Nucleus accumbens (tissue), 56 donors: Measurements from ENCODE around the gene LAD1.

ENCODE experiments used
- DNase-seq, 56 donors: peaks; one replicate each; lab custom pipeline; 2025; lab: John Stamatoyannopoulos, UW

The LAD1 gene

GRCh38 chr1:201370500-201370899 lies 28.6 kb downstream of the LAD1 start:
- no peak for DNase-seq

GRCh38 chr1:201369209-201369608 lies 29.9 kb downstream of the LAD1 start:
- no peak for DNase-seq

DNA sequence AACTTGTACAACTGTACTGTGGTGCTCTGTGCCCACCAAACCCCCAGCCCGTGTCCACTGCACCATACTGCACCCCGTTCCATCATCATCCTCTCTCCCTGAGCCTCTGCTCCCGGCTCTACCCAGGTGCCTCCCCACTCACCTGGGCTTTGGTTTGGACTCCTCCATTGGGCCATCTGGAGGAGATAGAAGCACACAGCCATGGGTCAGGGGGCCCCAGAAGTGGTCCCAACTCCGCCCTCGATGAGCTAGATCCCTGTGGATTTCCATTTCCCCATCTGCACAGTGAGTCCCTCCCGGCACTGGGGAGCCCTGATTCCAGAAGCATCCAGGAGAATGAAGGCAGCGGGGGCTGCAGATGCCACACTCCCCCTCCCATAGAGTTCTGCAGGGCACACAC lies 32.4 kb downstream of the LAD1 start:
- DNase-seq, result no peak

DNA sequence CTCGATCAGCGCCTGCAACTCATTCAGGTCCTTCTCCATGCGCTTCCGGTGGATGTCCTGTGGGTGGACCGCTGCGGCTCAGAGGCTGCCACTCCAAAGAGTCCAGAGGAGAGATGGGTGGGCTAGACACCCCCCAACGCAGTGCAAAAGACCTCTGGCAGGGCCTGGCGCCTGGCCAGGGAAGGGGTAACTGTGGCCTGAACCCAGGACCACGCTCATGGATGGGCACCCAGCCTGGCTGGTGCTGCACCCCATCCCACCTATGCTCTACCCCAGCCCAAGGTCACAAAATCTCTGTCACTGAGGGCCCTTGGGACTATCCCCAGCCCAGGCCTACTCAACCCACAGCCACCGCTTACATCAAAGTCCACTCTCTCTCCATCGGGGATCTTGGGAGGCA lies 33.9 kb downstream of the LAD1 start:
- no peak for DNase-seq

DNA sequence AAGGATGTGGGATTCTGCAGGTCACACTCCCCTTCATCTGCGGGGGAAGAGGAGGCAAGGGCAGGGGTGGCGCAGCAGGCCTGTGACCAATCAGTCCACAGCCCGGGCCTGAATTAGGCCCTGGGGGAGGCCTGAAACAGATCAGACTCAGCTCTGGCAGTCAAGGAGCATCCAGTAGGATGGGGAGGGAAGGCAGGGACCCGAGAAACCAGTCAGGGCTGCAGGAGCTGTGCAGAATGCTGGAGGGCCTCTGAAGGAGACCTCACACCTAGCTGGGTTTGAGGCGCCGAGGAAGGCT lies 34.4 kb downstream of the LAD1 start:
- no peak for DNase-seq

GRCh38 chr1:201363467-201363866 lies 35.7 kb downstream of the LAD1 start:
- DNase-seq, result no peak

DNA sequence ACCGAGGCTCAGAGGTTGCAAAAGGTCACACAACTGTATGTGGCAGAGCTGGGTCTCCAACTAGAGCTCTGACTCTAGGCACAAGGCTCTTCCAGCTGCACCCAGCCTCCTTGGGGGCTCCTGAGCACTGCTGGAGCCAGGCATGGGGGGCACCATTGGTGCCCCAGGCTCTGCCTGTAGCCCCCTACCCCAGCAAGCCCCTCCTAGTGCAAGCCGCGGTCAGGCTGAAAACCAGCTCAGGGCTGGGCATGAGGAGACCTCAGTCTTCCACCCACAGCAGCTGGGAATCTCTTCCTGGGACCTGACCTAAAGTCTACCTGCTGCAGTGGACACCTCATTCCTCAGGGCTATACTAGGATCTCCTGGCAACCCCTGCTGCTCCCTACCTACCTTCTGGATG lies 36.2 kb downstream of the LAD1 start:
- DNase-seq, result no peak

DNA sequence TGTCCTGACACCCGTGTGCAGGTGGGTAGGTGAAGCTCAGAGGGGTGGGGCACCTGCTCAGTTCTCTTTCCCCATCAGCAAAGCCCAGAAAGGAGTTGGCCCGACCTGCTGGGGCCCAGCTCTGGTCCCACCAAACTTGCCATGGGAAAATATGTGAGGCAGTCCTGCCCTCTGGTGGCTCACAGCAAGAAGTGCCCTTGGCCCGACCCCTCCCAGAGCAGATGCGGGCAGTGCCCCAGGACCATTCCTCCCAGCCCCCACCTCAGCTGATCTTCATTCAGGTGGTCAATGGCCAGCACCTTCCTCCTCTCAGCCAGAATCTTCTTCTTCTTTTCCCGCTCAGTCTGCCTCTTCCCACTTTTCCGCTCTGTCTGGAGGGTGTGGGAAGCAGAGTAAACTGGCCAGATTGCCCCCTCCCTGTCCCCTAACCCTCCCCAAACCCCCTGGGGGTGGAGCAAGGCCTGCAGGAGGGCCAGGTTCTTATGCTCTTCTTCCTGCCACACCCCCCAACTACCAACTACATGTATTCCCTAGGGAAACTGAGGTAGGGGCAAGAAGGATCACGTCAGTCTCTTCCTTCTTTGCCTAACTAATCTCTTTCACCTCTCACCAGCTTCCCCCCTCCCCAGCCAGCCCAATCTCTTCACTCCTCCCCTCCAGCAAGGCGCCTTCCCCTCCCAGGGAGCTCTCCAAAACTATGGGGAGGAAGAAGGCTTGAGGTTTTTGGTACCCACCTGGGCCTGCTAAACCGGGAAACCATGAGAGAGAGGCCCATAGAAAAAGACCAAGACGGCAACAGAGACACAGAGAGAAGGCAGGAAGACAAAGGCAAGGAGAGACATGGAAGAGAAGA lies 37.2 kb downstream of the LAD1 start:
- peak in 28 of 56 donors; percentile 4 to 52 (median 24) for DNase-seq

DNA sequence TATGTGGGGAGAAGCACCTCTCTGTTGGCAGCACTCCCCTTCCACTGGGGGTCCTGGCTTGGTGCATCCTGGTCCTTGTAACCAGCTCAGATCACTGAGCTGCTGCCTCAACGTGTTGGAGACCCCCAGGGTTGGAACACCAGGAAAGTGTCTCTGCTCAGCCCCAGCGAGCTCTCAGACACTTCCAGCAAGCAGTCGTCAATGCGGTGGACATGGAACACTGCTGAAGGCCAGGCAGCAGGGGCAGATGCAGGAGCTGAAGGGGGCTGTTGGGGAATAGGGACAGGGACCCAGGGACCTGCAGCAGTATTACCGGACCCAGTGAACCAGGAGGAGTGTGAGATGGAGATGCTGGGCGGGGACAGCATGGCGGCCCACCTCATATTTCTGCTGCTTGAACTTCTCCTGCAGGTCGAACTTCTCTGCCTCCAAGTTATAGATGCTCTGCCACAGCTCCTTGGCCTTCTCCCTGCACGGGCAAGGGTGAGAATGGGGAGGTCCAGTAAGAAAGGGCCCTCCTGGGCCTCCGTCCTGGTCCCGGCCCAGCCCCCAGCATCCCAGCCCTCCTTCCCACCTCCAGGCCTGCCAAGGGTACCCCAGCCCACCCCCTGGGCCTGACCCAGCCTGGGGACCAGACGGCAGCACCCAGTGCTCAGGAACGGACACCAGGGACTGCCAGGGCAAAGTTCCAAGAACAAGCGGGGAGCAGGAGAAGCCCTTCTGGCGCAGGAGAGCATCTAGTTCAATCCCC lies 38.0 kb downstream of the LAD1 start:
- no peak for DNase-seq

GRCh38 chr1:201360486-201360885 lies 38.6 kb downstream of the LAD1 start:
- no peak for DNase-seq

DNA sequence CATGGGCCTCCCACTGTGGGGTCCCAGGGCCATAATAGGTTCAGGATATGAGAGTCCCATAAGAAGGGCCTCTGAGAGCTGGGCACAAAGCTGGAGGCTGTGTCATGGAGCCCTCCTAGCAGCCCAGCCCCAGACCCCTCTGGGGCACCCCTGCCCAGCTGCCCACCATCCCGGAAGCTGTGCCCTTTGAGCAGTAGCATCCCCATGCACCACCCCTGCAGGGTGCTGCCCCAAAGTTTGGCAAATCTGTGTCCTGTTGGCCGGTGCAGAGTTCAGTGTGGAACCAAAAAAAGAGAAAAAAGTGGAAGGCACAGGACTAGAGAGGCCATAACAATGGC lies 39.3 kb downstream of the LAD1 start:
- no peak for DNase-seq

DNA sequence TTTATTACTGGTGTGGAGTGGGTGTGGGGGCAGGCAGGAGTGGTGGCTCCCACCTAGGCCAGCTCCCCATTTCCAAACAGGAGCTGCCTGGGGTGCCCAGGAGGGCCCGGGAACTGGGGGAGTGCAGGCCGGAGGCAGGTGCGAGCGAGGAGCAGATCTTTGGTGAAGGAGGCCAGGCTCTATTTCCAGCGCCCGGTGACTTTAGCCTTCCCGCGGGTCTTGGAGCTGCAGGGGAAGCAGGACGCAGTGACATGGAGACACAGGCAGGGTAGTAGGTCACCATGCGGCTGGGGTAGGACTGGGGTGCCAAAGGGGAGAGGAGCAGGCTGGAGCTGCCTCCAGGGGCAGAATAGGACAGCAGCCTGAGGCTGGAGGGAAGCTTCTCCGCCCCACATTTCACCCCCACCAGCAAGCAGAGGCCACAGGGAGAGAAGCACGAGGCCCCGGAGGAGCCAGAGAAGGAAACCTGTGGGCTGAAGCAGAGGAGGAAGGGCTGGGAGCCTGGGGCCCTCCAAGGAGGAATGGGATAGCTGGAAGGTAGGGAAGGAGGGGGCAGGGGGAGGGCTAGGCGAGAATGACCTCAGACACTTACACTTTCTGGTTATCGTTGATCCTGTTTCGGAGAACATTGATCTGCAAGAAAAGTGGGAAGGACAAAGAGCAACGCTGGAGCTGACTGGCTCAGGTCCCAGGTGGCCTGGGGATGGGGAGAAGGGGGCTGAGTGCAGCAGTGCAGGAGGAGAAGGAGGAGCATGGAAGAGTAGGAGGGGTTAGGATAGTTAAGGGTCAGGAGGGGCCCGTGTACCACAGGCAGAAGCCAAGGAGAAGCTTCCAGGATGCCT lies 39.9 kb downstream of the LAD1 start:
- DNase-seq, result no peak

DNA sequence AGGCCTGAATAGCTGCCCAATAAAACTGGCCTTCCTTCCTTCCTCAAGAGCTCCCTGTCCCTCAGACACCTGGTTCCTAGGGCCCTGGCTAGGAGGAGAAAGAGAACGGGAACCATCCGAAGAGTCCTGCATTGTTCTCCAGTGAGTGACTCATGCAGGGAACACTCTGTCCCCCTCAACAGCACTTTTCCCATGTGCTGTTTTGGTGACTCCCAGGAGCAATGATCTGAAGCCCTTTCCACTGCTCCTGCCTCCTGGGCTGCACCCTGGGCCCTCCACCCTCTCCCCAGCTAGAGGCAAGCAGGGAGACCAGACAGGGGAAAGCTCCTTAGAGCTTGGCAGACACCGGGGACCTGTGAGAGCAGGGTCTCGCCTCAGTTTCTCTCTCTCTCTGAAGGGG lies 40.5 kb downstream of the LAD1 start:
- no peak for DNase-seq

DNA sequence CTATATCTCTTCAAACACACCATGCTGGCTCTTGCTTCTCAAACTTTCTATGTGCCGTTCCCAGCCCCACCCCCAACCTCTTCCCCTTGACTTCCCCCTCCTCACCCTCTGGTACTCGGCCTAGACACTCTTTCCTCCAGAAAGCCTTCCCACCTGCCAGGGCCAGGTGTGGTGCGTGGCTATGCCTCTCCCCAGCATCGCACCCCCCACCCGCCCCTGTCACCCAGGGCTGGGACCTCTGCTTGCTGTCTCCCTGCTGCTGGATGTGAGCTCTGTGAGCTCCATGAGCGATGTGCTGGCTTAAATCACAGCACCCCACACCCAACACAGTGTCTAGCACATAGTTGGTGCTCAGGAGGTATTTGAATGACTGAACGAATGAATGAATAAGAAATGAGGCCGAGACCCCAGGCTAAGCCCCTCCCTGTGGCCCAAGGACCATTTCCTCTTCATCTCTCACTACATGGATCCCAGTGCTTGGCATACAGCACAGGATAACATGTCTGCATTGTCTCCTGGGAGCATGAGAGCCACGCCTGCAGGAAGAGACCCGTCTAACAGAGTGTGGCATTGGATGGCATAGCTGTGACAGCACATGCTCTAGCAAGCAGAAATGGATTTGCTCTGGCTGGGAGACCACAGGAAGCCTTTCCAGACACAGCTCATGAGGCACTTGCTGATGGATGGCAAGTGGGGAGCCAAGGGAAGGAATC lies 41.3 kb downstream of the LAD1 start:
- no peak for DNase-seq

DNA sequence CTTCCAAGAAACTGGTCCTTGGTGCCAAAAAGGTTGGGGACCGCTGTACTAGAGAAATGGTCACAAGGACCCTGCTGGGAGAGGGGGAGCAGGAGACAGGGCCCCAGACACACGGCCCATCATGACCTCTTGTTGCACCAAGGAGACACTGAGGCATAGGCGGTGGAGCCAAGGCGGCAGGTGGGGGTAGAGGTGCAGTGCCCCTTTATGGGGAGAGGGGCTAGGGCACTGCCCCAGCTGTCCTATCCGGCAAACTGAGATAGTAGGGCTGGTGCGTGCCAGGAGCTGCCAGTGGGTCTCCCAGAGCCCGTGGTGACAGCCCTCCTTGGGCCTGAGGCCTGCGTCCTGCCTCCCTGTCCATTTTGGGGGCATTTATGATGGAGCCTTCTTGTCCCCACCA lies 41.9 kb downstream of the LAD1 start:
- DNase-seq, result no peak

GRCh38 chr1:201356701-201357100 lies 42.4 kb downstream of the LAD1 start:
- DNase-seq, result no peak

DNA sequence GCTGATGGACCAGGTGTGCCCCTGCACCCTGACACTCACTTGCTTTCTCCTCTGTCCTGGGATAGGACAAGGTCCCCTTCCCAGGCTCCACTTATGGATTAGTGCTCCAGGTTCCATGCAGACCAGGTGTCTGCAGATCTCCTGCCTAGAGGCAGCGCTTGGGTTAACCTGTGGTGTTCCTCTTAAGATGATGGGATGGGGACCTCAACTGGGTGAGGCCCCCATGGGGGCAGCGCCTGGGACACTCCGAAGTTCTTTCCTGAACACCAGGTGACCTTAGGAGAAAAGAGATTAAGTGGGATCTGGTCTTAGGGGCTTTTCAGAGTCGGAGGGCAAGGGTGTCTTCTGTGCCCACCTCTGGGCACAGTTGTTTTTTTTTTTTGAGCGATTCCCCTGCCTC lies 42.9 kb downstream of the LAD1 start:
- no peak for DNase-seq

DNA sequence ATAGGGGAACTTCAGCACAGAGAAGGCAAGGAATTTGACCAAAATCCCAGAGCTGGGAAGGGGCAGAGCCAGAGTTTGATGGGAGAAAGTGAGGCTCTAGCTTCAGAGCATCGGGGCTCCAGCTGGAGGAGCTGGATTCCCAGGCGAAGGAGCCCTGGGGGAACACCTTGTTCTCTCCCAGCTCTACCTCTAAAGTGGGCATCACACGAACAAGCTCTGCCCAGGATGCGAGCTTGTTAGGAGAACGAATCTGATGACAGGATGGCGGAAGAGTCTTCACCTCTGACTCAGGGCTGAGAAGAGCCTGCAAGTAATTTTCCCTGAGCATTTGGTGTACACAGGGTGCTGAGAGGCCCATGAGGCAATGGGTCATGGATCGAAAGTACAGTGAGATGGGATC lies 43.7 kb downstream of the LAD1 start:
- DNase-seq, result no peak

DNA sequence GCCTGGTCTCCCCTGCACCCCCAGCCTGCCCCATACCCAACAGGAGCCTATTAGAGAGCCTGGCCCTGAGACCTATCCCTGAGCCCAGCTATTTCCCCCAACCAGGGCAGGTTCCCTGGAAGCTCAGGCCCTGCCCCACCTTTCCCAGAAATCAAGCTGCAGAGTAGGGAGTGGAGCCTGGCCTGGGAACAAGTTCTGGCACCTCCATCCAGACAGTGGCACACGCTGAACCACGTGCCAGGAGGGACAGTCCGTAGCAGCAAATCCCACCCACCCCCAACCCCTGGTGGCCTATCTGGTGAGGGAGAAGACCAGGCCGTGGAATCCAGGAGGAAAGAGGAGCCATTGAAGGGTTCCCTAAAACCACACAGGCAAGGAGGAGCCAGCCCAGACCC lies 44.2 kb downstream of the LAD1 start:
- DNase-seq, result no peak

GRCh38 chr1:201354151-201354900 lies 44.8 kb downstream of the LAD1 start:
- no peak for DNase-seq
